Keratinocyte (primary cell): Measurements from ENCODE around the gene H1-8.

Experiments
- EZH2 ChIP-seq: IDR thresholded peaks from one replicate; pipeline ENCODE4 v1.6.1; 2012; ENCODE audit warnings: inconsistent platforms, mild to moderate bottlenecking, low read length, moderate library complexity
- TF ChIP-seq, protein P1 (sequence below), 3 experiments: IDR thresholded peaks in 1 of 3; conservative IDR thresholded peaks in 1 of 3; optimal IDR thresholded peaks in 1 of 3; 2 replicates in 2 of 3; 3 replicates in 1 of 3; pipeline versions ENCODE3 to v1.5.1; 2011; ENCODE audit warnings: low read length in 3 of 3, mild to moderate bottlenecking in 3 of 3, moderate library complexity in 2 of 3, control low read depth in 1 of 3, inconsistent platforms in 1 of 3; ENCODE audit not compliant: insufficient read depth in 2 of 3; ENCODE audit errors: extremely low read depth in 1 of 3

DNA sequence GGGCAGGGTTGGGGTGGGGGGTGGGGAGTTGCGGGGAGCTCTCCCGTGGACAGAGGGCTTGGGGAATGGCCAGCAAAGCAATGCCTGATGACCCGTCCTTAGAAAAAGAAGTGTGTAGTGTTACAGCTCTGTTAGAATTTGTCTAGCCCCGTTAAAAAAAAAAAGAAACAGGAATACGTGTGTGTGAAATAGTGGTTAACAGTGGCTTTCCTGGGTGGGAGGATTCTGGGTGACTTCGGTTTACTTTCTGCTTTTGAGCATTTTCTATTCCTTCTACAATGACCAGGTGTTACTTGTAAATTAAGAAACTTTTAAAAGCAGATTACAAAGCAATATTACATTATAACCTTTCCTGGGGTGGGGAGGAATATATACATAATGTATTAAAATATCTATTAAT is 25.0 kb downstream of the H1-8 start:
- TF ChIP-seq, protein P1, sequence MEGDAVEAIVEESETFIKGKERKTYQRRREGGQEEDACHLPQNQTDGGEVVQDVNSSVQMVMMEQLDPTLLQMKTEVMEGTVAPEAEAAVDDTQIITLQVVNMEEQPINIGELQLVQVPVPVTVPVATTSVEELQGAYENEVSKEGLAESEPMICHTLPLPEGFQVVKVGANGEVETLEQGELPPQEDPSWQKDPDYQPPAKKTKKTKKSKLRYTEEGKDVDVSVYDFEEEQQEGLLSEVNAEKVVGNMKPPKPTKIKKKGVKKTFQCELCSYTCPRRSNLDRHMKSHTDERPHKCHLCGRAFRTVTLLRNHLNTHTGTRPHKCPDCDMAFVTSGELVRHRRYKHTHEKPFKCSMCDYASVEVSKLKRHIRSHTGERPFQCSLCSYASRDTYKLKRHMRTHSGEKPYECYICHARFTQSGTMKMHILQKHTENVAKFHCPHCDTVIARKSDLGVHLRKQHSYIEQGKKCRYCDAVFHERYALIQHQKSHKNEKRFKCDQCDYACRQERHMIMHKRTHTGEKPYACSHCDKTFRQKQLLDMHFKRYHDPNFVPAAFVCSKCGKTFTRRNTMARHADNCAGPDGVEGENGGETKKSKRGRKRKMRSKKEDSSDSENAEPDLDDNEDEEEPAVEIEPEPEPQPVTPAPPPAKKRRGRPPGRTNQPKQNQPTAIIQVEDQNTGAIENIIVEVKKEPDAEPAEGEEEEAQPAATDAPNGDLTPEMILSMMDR (optimal IDR thresholded peaks at IDR 0.05 in 1 of 3, IDR thresholded peaks at IDR 0.05 in 1 of 3, conservative IDR thresholded peaks at IDR 0.05 in 1 of 3; ENCODE audit: extremely low read depth in 1 of 3, insufficient read depth in 2 of 3, low read length in 3 of 3) = no peak
- no peak for TF ChIP-seq EZH2
